Left lobe of liver (tissue), 2 donors: ENCODE data around the gene MBNL1. TPM values are rescaled to one million over a fixed set of nuclear protein-coding genes. Genes with fewer than 3 reads are reported as not detected.

Source experiments
- ATAC-seq: fragments of 200-7000 bp; cut with Tn5 transposase; one replicate; pipeline ENCODE4 v1.9.1; 2020; ENCODE audit warnings: mild to moderate bottlenecking, moderate library complexity
- DNase-seq: peaks from one replicate; pipeline ENCODE4 v3.0.0-alpha.2; 2020; ENCODE audit warnings: low spot score
- total RNA-seq: library from RNA; stranded (reverse); gene quantifications from one replicate; pipeline ENCODE4 v1.2.1, GENCODE V29; 2021
- donor health status: DM: no; HTN: no; CAD: no; lungs with moderate emphysema.
- donor health status: DM: no; HTN: yes; CAD: no.

Gene MBNL1
- total RNA-seq, 1 donor from 2014 or later = 48.4 TPM

GRCh38 chr3:152271501-152272236 is 2.9 kb downstream of the MBNL1 start:
- no peak for DNase-seq
- no peak for ATAC-seq

GRCh38 chr3:152272771-152273242 is 4.1 kb downstream of the MBNL1 start:
- ATAC-seq = no peak
- no peak for DNase-seq

GRCh38 chr3:152276681-152277080 is 8.0 kb downstream of the MBNL1 start:
- ATAC-seq = no peak

GRCh38 chr3:152277198-152277597 is 8.5 kb downstream of the MBNL1 start:
- ATAC-seq = peak; percentile 70

More at GRCh38 chr3:152276681-152277080, 8.0 kb downstream of the MBNL1 start:
- DNase-seq = no peak

GRCh38 chr3:152278756-152279427 is 10.2 kb downstream of the MBNL1 start:
- ATAC-seq = no peak
- no peak for DNase-seq

More at GRCh38 chr3:152277198-152277597, 8.5 kb downstream of the MBNL1 start:
- DNase-seq = no peak

GRCh38 chr3:152279479-152279878 is 10.8 kb downstream of the MBNL1 start:
- ATAC-seq = no peak

GRCh38 chr3:152280539-152280938 is 11.8 kb downstream of the MBNL1 start:
- ATAC-seq (no peak), DNase-seq (no peak)

More at GRCh38 chr3:152279479-152279878, 10.8 kb downstream of the MBNL1 start:
- no peak for DNase-seq

GRCh38 chr3:152281133-152281713 is 12.5 kb downstream of the MBNL1 start:
- peak; percentile 79 for ATAC-seq

GRCh38 chr3:152282813-152283212 is 14.1 kb downstream of the MBNL1 start:
- ATAC-seq (peak; percentile 70), DNase-seq (no peak)

More at GRCh38 chr3:152281133-152281713, 12.5 kb downstream of the MBNL1 start:
- DNase-seq = no peak

GRCh38 chr3:152283492-152284381 is 15.0 kb downstream of the MBNL1 start:
- no peak for DNase-seq
- peak; percentile 25 for ATAC-seq

GRCh38 chr3:152284906-152285305 is 16.2 kb downstream of the MBNL1 start:
- DNase-seq = no peak
- ATAC-seq = no peak

- no peak for DNase-seq
Observed at GRCh38 chr3:152285509-152285908, 16.8 kb downstream of the MBNL1 start.

GRCh38 chr3:152287898-152288576 is 19.3 kb downstream of the MBNL1 start:
- no peak for ATAC-seq

More at GRCh38 chr3:152285509-152285908, 16.8 kb downstream of the MBNL1 start:
- no peak for ATAC-seq

GRCh38 chr3:152288681-152289080 is 20.0 kb downstream of the MBNL1 start:
- ATAC-seq (no peak), DNase-seq (no peak)

More at GRCh38 chr3:152287898-152288576, 19.3 kb downstream of the MBNL1 start:
- no peak for DNase-seq

- no peak for ATAC-seq
- DNase-seq = no peak
Observed at GRCh38 chr3:152289708-152290107, 21.0 kb downstream of the MBNL1 start.

- ATAC-seq = no peak
- DNase-seq = no peak
Observed at GRCh38 chr3:152290374-152290773, 21.6 kb downstream of the MBNL1 start.

GRCh38 chr3:152291238-152291637 is 22.5 kb downstream of the MBNL1 start:
- ATAC-seq = no peak
- no peak for DNase-seq

- ATAC-seq (no peak), DNase-seq (no peak)
Observed at GRCh38 chr3:152291649-152292066, 22.9 kb downstream of the MBNL1 start.

GRCh38 chr3:152292366-152292765 is 23.6 kb downstream of the MBNL1 start:
- no peak for DNase-seq
- peak; percentile 72 for ATAC-seq
